GM21619 (cell line): ENCODE measurements around the gene NELFCD.
"Not testable (repeated sequence)": the region's sequence is repeated elsewhere in the genome, so short reads cannot be mapped to it uniquely, and the experiment has no call there.

Experiments
- ATAC-seq: cut with Tn5 transposase; IDR thresholded peaks from one replicate; pipeline ENCODE4 v1.9.1; 2021; ENCODE audit not compliant: unreplicated experiment

The NELFCD gene, protein sequence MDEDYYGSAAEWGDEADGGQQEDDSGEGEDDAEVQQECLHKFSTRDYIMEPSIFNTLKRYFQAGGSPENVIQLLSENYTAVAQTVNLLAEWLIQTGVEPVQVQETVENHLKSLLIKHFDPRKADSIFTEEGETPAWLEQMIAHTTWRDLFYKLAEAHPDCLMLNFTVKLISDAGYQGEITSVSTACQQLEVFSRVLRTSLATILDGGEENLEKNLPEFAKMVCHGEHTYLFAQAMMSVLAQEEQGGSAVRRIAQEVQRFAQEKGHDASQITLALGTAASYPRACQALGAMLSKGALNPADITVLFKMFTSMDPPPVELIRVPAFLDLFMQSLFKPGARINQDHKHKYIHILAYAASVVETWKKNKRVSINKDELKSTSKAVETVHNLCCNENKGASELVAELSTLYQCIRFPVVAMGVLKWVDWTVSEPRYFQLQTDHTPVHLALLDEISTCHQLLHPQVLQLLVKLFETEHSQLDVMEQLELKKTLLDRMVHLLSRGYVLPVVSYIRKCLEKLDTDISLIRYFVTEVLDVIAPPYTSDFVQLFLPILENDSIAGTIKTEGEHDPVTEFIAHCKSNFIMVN

DNA sequence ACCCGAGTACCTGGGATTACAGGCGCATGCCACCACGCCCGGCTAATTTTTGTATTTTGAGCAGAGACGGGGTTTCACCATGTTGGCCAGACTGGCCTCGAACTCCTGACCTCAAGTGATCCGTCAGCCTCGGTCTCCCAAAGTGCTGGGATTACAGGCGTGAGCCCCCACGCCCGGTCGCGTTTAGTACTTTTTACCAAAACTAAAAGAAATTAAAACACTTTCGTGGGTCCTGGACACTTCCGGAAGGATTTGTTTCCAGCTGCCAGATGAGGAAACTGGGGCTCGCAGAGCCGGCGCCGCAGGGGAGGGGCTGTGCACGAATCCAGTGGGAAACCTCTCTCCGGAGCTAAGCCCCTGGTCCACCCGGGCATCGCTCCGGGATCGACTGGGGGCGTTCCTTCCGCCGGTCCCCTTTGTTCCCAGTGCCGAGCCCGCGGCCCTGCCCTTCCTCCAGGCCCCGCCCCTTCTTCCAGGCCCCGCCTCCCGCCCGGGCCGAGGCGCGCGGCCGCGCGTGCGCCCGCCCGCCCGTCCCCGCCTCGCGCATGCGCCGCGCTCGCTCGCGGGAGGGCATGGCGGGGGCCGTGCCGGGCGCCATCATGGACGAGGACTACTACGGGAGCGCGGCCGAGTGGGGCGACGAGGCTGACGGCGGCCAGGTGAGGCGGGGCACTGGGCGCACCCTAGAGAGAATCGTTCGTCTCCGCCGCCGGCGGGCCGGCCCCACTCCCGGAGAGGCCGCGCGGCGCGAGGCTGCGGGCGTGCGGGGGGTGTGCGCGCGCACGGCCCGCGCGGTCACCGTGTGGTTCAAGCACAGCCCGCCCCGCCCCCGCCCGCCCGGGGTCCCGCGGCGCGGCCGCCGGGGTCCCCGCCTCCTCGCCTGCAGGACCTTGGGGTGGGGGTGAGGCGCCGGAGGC is at the start of gene NELFCD:
NELFCD (plus strand) TSS at position 546 of the 917 bp plus-strand sequence; CDS start at position 600, 54 bp downstream.
- peak; percentile 73 for ATAC-seq

DNA sequence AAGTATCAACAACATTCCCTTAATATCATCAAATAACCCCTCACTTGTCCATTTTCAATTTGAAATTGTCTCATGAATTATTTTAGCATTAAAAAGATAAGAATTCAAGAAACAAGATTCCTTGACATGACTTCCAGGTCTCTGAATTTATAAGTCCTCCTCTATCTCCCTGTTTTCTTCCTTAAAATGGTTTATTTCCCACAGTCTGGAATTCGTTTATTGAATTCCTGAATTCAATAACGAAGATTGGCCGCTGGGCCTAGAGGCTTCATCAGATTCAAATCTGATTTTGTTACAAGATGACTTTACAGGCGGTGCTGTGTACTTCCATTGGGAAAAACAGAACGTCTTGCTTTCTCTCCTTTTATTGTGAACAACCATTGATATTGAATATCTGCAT is 48.9 kb upstream of the NELFCD start:
- ATAC-seq, result no peak

DNA sequence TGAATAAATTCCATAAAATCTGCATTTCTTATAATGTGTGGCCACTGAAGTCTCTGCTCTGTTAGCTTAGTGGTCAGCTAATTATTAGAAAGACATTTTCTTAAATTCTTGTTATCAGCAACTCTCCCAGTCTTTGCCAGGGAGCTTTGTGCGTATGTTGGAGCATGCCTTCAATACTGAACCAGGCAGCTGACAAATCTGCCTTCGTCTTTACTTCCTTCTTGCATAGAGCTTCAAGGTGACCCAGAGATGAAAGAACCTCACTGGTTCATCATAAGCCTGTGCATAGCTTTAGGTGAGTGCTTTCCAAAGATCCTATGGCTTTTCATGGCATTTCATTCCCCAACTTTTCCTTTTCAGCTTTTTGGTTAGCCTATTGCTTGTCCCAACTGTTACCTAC is 43.0 kb upstream of the NELFCD start:
- ATAC-seq, result no peak

DNA sequence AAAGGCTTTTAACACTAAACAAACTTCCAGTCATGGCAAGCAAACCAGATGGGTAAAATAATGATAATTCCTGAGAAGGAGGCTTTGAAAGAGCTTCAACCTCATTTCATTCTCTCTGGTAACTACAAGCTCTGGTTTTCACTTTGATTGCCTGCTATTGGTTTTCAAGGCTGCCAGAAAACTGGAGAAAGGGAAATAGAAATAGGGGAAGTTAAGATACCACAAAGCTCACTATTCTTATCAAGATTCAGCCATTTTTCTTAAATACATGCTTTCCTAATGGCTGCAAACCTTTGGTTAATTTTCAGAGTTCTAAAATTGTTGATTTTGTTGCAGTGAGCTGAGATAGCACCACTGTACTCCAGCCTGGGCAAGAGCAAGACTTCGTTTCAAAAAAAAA is 42.5 kb upstream of the NELFCD start:
- no peak for ATAC-seq

DNA sequence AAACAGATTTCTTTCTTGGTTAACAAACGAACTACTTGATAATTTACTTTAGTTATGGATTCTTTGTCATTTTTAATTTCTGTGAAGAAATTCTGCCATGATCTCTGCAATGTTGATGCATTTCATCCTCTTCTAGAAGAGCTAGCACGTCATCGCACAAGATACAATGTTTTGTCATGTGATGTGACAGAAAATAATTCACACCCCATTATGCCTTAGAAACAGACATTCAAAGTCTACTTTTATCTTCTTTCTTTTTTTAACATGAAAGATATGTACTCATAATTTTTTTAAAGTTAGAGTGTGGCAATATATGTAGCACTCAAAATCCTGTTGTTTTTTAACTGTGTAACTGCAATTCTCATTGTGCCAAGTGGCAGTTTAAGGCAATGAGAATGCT is 39.6 kb upstream of the NELFCD start:
- ATAC-seq, result no peak

DNA sequence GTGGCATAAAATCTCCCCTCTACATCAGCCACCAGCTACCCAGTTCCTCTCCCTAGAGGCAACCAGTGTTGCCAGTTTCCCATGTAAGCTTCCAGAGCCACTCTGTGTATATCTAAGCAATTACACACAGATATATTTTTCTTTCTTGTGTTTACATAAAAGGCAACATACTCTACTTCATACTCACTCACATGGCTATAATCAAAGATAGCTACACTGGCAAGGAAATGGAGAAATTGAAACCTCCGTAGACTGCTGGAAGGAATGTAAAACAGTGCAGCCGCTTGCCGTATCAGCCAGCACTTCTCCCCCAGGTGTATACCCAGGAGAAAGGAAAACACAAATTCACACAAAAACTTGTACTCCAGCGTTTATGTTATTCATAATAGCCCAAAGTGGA is 38.5 kb upstream of the NELFCD start:
- ATAC-seq, result no peak

DNA sequence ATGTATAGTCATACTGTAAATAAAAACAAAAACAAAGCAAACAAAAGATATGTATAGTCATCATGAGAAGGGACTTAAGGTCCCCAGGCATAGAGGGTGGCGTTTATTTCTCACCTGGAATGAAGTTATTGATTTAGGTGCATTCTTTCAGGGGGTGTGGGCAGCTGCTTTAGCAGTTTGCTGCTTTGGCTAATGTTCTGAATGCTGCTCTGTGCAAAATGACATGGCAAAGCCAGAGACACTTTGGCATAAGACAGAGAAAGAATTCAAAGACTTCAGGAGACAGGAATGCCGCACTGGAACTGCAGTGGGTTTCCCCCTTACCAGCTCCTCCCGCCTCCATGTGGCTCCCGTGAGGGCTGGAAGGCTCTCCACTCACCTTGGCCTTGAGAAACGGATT is 36.4 kb upstream of the NELFCD start:
- ATAC-seq, result no peak

DNA sequence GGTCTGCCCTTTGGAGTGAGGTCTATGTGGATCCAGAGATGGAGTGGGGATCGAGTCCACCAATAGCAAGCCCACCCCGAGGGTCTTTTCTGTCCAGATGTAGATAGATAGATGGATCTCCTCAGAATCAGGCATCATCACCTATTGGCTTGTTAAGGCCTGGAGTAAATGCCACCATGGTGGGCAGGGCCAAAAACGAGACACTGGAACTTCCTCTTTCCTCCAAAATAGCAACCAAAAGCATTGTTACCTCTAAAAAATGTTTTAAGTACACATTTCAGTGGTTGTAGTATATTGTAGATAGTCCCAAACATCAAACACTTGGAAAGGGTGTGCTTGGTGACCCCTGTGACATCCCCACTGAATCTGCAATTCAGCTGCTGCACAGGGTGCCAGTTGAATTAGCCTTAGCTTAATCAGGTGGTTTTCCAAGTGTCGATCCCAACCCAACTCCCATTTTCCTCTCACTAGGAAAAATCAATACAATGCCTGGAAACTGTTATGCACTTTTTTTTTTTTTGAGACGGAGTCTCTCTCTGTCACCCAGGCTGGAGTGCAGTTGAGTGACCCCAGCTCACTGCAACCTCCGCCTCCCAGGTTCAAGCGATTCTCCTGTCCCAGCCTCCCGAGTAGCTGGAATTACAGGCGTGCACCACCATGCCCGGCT is 35.0 kb upstream of the NELFCD start:
- ATAC-seq, result no peak

DNA sequence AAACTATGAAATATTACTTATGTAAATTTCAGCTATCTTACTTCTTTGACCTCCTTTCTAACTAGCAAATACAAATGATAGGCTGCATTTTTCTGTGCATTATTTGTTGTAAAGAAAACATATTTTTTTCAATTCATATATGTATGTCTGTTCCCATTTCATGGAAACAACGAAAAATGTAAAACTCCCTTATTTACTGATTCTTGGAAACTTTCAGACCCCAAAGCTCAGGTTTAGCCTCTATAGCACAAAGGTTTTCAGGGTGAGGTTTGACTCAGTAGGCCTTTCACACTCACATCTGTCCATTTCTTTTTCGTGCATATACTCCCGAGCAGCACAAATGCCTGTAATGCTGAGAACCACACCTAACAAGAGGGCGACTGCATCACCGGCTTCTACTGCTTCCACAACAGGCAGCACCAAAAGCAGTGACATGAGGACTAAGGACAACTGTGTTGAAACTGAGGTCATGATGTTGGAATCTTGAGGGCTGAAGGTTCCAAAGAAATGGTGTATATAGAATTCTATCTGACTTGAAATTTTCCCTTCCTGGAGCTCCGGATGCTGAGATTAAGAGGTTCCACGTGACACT is 33.2 kb upstream of the NELFCD start:
- ATAC-seq, result not testable (repeated sequence)

DNA sequence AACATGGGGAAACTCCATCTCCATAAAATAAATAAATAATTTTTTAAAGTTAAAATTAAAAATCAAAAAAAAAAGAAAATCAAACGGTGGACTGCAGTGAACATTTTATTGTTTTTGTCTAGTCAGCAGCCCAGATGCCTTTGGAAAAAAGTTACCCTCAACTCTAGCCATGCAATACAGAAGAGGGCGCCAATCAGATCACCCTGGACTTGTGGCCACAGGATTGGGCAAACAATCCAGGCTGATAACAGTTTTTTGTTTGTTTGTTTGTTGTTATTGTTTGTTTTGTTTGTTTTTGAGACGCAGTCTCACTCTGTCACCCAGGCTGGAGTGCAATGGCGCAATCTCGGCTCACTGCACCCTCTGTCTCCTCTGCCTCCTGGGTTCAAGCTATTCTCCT is 30.5 kb upstream of the NELFCD start:
- ATAC-seq, result no peak

DNA sequence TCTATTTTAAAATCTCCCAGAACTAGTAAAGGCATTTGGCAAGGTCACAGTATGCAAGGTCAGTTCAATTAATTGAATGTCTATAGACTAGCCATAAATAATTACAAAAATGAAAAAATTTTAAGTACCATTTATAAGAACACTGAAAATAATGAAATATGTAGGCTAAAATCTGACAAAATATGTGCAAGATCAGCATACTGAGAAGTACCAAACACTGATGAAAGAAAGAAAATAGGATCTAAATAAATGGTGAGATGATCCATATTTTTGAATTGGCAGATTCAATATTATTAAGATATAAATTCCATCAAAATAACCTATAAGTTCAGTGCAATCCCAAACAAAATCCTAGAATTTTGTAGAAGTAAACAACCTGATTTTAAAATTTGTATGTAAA is 28.0 kb upstream of the NELFCD start:
- ATAC-seq, result no peak

DNA sequence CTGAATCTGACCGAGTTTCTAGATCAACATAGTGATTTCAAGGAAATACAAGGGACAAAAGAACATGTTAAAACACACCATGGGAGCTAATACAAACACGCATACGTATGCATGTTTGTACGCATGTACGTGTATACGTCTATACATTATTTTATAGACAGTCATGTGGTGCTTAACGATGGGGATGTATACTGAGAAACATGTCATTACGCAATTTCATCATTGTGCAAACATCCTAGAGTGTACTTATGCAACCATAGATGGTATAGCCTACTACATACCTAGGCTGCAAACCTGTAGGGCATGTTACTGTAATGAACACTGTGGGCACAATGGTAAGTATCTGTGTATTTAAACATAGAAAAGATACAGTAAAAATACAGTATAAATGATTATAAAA is 25.0 kb upstream of the NELFCD start:
- ATAC-seq, result no peak

DNA sequence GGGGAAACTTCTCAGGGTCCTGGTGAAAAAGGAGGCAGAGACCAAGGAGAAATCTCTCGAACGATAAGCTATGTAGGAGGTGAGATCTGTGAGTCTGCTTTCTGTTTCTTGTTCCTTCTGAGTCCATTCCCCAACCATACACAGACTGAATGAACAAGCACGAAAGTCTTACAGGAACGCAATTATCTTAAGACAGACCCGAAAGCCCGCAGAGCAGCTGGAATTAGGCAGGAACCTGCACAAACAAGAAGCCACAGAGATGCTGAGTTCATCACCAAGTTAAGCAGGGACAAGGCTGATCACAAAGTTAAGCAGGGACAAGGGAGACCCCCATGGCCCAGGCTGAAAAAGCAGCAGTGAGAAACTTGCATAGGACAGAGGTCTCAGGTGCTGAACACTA is 21.4 kb upstream of the NELFCD start:
- no peak for ATAC-seq

DNA sequence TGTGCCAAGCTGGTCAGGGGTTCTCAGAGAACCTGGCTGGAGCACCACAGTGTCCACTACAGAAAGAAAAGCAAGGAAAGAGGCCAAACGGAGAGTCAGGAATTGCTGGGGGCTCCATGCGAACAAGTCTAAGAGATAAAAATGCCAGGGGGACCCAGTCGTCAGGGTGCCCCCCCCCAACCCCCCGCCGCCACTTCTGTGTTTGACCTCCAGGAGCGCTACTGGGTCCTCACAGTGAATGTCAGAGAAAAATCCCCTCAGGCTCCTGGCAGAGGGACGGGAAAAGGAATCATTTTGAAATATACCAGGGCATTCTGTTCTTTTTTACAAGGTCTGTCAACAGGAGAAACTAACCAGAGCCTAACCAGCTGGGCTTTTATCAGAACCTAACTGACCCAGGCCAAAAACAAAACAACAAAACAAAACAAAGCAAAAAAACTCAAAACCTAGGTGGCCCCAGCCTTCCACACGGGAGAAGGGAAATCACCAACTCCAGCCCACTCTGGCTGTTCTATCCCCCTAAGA is 17.9 kb upstream of the NELFCD start:
- no peak for ATAC-seq

DNA sequence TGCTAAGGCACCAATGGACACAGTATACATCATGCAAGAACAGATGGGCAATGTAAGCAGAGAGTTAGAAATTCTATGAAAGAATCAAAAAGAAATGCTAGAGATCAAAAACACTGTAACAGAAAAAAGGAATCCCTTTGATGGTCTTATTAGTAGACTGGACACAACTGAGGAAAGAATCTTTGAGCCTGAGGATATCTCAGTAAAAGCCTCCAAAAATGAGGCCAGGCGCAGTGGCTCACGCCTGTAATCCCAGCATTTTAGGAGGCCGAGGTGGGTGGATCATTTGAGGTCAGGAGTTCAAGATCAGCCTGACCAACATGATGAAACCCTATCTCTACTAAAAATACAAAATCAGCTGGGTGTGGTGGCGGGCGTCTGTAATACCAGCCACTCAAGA is 17.1 kb upstream of the NELFCD start:
- not testable (repeated sequence) for ATAC-seq

DNA sequence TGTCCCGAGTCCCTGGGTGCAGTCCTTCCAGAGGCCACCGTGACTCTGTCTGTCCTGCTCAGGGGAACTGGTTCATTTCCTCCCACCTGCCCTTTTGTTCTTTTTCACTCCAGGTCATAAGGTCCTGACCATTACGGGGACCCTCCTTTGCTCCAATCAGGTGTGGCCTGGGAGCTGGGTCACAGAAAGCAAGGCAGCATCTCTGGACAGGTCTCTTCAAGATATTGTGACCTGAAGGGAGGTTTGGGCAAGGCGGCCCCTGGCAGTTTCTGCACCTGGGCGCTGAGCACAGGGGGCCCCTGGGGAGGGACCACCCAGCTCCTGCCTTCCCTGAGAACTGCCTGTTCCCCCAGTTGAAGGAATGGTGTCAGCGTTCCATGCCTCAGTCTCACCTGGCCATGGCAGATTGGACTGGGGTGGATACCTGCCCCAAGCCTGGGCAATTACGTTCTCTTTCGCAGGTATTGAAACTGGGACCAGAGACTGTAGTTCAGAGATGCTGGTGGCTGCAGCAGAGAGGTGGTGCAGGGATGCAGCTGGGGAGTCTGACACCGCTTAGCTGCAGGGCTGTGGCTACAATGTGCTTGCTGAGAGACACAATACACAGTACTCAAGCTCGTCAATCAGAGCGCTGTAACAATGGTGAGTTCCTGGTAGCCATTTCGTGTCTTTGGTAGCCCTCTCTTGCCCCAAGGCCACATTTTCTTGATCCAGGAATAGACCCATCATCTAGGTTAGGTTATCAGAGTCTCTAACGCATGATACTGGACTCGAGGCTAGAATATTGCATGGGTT is 15.6 kb upstream of the NELFCD start:
- no peak for ATAC-seq

DNA sequence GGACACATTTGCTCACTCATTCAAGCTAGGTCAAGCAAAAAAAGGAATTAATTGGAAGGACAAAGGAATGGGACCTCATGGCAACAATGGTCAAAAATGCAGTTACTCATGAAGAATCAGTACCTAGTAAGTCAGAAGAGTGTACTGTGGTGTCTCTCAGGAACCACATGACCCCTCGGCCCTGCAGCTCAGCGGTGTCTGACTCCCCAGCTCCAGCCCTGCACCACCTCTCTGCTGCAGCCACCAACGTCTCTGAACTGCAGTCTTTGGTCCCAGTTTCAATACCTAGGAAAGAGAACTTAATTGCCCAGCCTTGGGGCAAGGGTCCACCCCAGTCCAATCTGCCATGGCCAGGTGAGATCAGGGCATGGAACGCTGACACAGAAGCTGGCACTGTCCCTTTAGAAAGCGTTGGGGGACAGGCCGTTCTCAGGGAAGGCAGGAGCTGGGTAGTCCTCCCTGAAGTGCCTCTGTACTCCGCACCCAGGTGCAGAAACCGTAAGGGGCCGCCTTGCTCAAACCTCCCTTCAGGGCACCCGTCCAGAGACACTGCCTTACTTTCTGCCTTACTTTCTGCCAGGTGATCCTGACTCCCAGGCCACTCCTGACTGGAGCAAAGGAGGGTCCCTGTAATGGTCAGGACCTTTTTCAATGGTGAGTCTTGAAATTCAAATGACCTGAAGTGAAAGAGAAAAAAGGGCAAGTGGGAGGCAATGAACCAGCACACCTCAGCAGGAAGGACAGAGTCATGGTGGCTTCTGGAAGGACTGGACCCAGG is 13.2 kb upstream of the NELFCD start:
- ATAC-seq, result no peak

DNA sequence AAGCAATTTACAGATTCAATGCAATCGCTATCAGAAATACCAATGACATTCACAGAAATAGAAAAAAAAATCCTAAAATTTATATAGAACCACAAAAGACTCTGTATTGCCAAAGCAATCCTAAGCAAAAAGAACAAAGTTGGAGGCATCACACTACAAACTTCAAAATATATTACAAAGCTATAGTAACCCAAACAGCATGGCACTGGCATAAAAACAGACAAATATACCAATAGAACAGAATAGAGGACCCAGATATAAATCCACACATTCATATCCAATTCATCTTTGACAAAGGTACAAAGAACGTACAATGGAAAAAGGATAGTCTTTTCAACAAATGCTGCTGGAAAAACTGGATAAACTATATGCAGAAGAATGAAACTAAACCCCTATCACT is 11.6 kb upstream of the NELFCD start:
- no peak for ATAC-seq

DNA sequence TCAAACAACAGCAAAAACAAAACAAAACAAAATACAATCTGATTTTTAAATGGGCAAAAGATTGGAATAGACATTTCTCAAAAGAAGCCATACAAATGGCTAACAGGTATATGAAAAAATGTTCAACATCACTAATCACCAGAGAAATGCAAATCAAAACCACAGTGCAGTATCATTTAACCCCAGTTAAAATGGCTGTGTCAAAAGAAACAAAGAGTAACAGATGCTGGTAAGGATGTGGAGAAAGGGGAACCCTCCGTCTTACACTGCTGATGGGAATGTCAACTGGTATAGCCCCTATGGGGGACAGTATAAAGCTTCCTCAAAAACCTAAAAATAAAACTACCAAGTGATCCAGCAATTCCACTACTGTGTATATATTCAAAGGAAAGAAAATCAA is 10.9 kb upstream of the NELFCD start:
- no peak for ATAC-seq
